ENCODE data around the gene CCR5.
"Not testable (repeated sequence)": the region's sequence is repeated elsewhere in the genome, so short reads cannot be mapped to it uniquely, and the experiment has no call there.

GRCh38 chr3:46402902-46403301 is 32.2 kb downstream of the CCR5 start:
- not testable (repeated sequence) for TF ChIP-seq POLR2A (IDR thresholded peaks at IDR 0.05); CTCF (IDR thresholded peaks at IDR 0.05 in 8 of 11, conservative IDR thresholded peaks at IDR 0.05 in 3 of 11); POLR2AphosphoS5 (IDR thresholded peaks at IDR 0.05)
